Measurements from ENCODE around the gene DCAF5.

The DCAF5 gene

GRCh38 chr14:69046476-69046860 lies 106.5 kb downstream of the DCAF5 start:
- Histone ChIP-seq H3K4me1 (ENCODE audit: low read length) (no peaks in the 10 kb centered on the region), H3K9me2 (replicated peaks; ENCODE audit: insufficient read depth, low read length) (no peaks in the 10 kb centered on the region), H3K4me3 (ENCODE audit: low read length) (no peak overlapping the region), H3K9ac (ENCODE audit: low read length) (no peak overlapping the region), H3K79me2 (ENCODE audit: low read length) (no peaks in the 10 kb centered on the region), H3K4me2 (ENCODE audit: low read depth, low read length) (no peak overlapping the region), H3K36me3 (replicated peaks; ENCODE audit: insufficient read depth, low read length) (no peaks in the 10 kb centered on the region), H3K27ac (ENCODE audit: low read length) (no peak overlapping the region), H4K20me1 (ENCODE audit: insufficient read depth, low read length) (no peaks in the 10 kb centered on the region), H3K9me3 (replicated peaks; ENCODE audit: insufficient read depth, low read length) (no peaks in the 10 kb centered on the region), H3F3A (ENCODE audit: insufficient read depth, low read length) (no peaks in the 10 kb centered on the region), H2AFZ (ENCODE audit: low read length) (no peak overlapping the region), H3K27me3 (replicated peaks; ENCODE audit: insufficient read depth, low read length) (no peaks in the 10 kb centered on the region)
- no peak for DNase-seq
- no peak for TF ChIP-seq EZH2 (optimal IDR thresholded peaks at IDR 0.05; ENCODE audit: low read depth, low read length)

- no peaks in the 10 kb centered on the region for H3K79me2 ChIP-seq (ENCODE audit: low read length)
- no peak overlapping the region for H3K27ac ChIP-seq (ENCODE audit: low read length)
- H3K36me3 ChIP-seq (replicated peaks; ENCODE audit: insufficient read depth, low read length), result no peaks in the 10 kb centered on the region
- no peak overlapping the region for H2AFZ ChIP-seq (ENCODE audit: low read length)
- TF ChIP-seq EZH2 (optimal IDR thresholded peaks at IDR 0.05; ENCODE audit: low read depth, low read length) (no peak), EZH2phosphoT487 (IDR thresholded peaks at IDR 0.05; ENCODE audit: low read length) (no peak), CTCF (IDR thresholded peaks at IDR 0.05; ENCODE audit: low read length) (no peak)
- H4K20me1 ChIP-seq (ENCODE audit: insufficient read depth, low read length), result no peaks in the 10 kb centered on the region
- no peaks in the 10 kb centered on the region for H3K9me3 ChIP-seq (replicated peaks; ENCODE audit: insufficient read depth, low read length)
- H3K4me2 ChIP-seq (ENCODE audit: low read depth, low read length), result no peak overlapping the region
- no peaks in the 10 kb centered on the region for H3K27me3 ChIP-seq (replicated peaks; ENCODE audit: insufficient read depth, low read length)
- H3F3A ChIP-seq (ENCODE audit: insufficient read depth, low read length), result no peaks in the 10 kb centered on the region
- H3K9ac ChIP-seq (ENCODE audit: low read length), result no peak overlapping the region
- H3K4me3 ChIP-seq (ENCODE audit: low read length), result no peak overlapping the region
- no peaks in the 10 kb centered on the region for H3K9me2 ChIP-seq (replicated peaks; ENCODE audit: insufficient read depth, low read length)
- no peak for DNase-seq
- no peaks in the 10 kb centered on the region for H3K4me1 ChIP-seq (ENCODE audit: low read length)
Measured at GRCh38 chr14:69045857-69046475, 107.0 kb downstream of the DCAF5 start.

- Histone ChIP-seq H2AFZ (ENCODE audit: low read length) (no peak overlapping the region), H3K27ac (ENCODE audit: low read length) (no peak overlapping the region), H3K9ac (ENCODE audit: low read length) (no peak overlapping the region), H3K36me3 (replicated peaks; ENCODE audit: insufficient read depth, low read length) (no peaks in the 10 kb centered on the region), H3K4me1 (ENCODE audit: low read length) (no peaks in the 10 kb centered on the region), H4K20me1 (ENCODE audit: insufficient read depth, low read length) (no peaks in the 10 kb centered on the region), H3K4me2 (ENCODE audit: low read depth, low read length) (no peak overlapping the region), H3F3A (ENCODE audit: insufficient read depth, low read length) (no peaks in the 10 kb centered on the region), H3K9me3 (replicated peaks; ENCODE audit: insufficient read depth, low read length) (no peaks in the 10 kb centered on the region), H3K79me2 (ENCODE audit: low read length) (no peaks in the 10 kb centered on the region), H3K4me3 (ENCODE audit: low read length) (no peak overlapping the region), H3K9me2 (replicated peaks; ENCODE audit: insufficient read depth, low read length) (no peaks in the 10 kb centered on the region), H3K27me3 (replicated peaks; ENCODE audit: insufficient read depth, low read length) (no peaks in the 10 kb centered on the region)
- DNase-seq, result no peak
- no peak for TF ChIP-seq CTCF (IDR thresholded peaks at IDR 0.05; ENCODE audit: low read length)
- TF ChIP-seq EZH2 (optimal IDR thresholded peaks at IDR 0.05; ENCODE audit: low read depth, low read length), result no peak
- TF ChIP-seq EZH2phosphoT487 (IDR thresholded peaks at IDR 0.05; ENCODE audit: low read length), result no peak
Measured at GRCh38 chr14:69044965-69045555, 107.9 kb downstream of the DCAF5 start.

GRCh38 chr14:69044296-69044695 lies 108.6 kb downstream of the DCAF5 start:
- H3K4me3 ChIP-seq (ENCODE audit: low read length), result no peak overlapping the region
- TF ChIP-seq CTCF (IDR thresholded peaks at IDR 0.05; ENCODE audit: low read length), result no peak
- no peak for TF ChIP-seq EZH2phosphoT487 (IDR thresholded peaks at IDR 0.05; ENCODE audit: low read length)
- TF ChIP-seq EZH2 (optimal IDR thresholded peaks at IDR 0.05; ENCODE audit: low read depth, low read length), result no peak
- H3K27ac ChIP-seq (ENCODE audit: low read length), result no peak overlapping the region
- H3K4me2 ChIP-seq (ENCODE audit: low read depth, low read length), result no peak overlapping the region
- H3F3A ChIP-seq (ENCODE audit: insufficient read depth, low read length), result no peaks in the 10 kb centered on the region
- H3K36me3 ChIP-seq (replicated peaks; ENCODE audit: insufficient read depth, low read length), result no peaks in the 10 kb centered on the region
- H3K9me2 ChIP-seq (replicated peaks; ENCODE audit: insufficient read depth, low read length), result no peaks in the 10 kb centered on the region
- no peaks in the 10 kb centered on the region for H3K79me2 ChIP-seq (ENCODE audit: low read length)
- no peaks in the 10 kb centered on the region for H3K4me1 ChIP-seq (ENCODE audit: low read length)
- H2AFZ ChIP-seq (ENCODE audit: low read length), result no peak overlapping the region
- no peaks in the 10 kb centered on the region for H3K9me3 ChIP-seq (replicated peaks; ENCODE audit: insufficient read depth, low read length)
- no peaks in the 10 kb centered on the region for H4K20me1 ChIP-seq (ENCODE audit: insufficient read depth, low read length)
- no peaks in the 10 kb centered on the region for H3K27me3 ChIP-seq (replicated peaks; ENCODE audit: insufficient read depth, low read length)
- no peak overlapping the region for H3K9ac ChIP-seq (ENCODE audit: low read length)
- no peak for DNase-seq

Data from MM.1S (cell line).